ENCODE results near the gene HAAO. TPM values are rescaled to one million over a fixed set of nuclear protein-coding genes. Genes with fewer than 3 reads are reported as not detected.
"Not testable (repeated sequence)": the region's sequence is repeated elsewhere in the genome, so short reads cannot be mapped to it uniquely, and the experiment has no call there.

The HAAO gene
- not detected in 2 replicates for polyA plus RNA-seq (2014; cell fraction: cytosol; rRNA removed)
- not detected in 2 replicates for polyA plus RNA-seq (2014; cell fraction: nucleus; rRNA removed)

GRCh38 chr2:42792583-42793333 lies at the start of gene HAAO:
Gene HAAO (minus strand): TSS chr2:42792583. CDS start chr2:42792536, 47 bp downstream.
- no peak for DNase-seq (ENCODE audit: low spot score)

DNA sequence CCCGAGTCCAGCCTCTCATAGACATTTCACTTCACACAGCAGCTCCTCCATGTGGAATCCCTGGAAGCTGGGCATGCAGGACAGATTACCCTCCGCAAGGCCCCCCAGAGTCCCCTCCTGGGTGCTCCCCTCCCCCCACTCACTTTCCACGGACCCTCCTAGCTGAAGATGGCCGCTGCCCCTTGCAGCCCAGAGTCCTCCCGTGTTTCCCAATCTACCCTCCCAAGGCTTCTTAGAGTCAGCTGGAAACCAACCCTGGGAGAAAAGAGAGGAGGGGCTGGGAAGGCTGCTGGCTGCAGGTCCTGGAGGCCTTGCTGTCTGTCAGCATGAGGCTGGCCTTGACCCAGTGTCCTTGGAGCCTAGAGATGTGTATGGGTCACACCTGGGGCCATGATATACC lies 49.0 kb upstream of the HAAO start:
- DNase-seq (ENCODE audit: low spot score), result no peak

GRCh38 chr2:42840760-42841159 lies 48.4 kb upstream of the HAAO start:
- DNase-seq (ENCODE audit: low spot score), result no peak

DNA sequence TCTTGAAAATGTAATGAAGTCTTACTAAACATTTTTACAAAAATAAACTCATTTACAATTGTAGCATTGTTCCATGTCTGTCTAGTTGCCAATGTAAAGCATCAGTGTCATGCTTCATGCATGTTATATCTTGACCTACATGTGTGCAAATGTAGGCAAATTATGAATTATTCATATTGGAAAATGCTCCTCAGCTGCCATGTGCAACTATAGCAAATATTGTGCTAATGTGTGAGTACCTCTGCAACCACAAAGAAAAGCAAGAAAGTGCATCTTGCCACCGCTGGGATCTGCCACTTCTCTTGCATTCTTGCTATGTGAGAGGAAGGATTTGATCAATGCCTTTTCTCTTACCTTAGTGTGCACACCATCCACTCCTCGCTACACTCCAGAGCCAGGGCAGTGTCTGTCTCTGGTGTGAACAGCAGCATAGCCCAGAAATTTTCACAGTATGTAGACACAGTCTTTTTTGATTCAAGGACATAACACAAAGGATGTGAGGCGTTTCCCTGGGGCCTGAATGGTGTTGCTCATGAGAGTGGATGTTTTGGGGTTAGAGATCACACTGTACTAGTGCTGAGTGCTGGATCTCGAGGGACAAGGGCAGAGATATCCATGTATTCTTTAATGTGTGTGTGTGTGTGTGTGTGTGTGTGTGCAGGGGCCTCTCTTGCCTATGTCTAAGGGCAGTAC lies 47.6 kb upstream of the HAAO start:
- DNase-seq (ENCODE audit: low spot score), result no peak

- DNase-seq (ENCODE audit: low spot score), result no peak
Measured at GRCh38 chr2:42838133-42838532, 45.8 kb upstream of the HAAO start.

- DNase-seq (ENCODE audit: low spot score), result no peak
Measured at GRCh38 chr2:42835577-42836371, 43.4 kb upstream of the HAAO start.

DNA sequence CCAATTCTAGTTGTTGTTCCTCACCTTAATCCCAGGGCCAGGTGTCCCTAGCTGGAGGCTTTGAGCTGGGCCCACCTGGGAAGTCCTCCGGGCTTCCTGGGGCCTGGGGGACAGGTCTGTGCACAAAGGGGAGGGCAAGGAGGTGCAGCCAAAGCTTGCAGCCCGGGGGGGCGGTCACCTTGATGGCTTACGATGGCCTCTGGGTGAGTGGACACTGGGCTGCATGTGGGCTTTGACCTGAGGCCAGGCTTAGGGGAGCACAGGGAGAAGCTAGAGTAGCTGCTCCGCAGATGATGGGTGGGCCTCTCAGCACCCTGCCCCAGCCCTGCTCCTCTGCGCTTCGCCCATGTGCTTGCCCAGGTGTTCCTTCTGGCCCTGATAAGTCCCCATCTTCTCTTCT lies 41.8 kb upstream of the HAAO start:
- DNase-seq (ENCODE audit: low spot score), result no peak

- no peak for DNase-seq (ENCODE audit: low spot score)
Measured at GRCh38 chr2:42832289-42832634, 39.9 kb upstream of the HAAO start.

DNA sequence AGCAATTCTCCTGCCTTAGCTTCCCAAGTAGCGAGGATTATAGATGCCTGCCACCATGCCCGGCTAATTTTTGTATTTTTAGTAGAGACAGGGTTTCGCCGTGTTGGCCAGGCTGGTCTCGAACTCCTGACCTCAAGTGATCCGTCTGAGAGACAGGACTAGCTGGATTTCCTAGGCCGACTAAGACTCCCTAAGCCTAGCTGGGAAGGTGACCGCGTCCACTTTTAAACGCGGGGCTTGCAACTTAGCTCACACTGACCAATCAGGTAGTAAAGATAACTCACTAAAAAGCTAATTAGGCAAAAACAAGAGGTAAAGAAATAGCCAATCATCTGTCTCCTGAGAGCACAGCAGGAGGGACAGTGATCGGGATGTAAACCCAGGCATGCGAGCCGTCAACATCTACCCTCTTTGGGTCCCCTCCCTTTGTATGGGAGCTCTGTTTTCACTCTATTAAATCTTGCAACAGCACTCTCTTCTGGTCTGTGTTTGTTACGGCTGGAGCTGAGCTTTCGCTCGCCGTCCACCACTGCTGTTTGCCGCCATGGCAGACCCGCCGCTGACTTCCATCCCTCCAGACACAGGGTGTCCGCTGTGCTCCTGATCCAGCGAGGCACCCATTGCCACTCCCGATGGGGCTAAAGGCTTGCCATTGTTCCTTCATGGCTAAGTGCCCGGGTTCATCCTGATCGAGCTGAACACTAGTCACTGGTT lies 39.3 kb upstream of the HAAO start:
- DNase-seq (ENCODE audit: low spot score), result not testable (repeated sequence)

- DNase-seq (ENCODE audit: low spot score), result no peak
Measured at GRCh38 chr2:42830922-42831574, 38.7 kb upstream of the HAAO start.

GRCh38 chr2:42829671-42830440 lies 37.5 kb upstream of the HAAO start:
- DNase-seq (ENCODE audit: low spot score), result no peak

DNA sequence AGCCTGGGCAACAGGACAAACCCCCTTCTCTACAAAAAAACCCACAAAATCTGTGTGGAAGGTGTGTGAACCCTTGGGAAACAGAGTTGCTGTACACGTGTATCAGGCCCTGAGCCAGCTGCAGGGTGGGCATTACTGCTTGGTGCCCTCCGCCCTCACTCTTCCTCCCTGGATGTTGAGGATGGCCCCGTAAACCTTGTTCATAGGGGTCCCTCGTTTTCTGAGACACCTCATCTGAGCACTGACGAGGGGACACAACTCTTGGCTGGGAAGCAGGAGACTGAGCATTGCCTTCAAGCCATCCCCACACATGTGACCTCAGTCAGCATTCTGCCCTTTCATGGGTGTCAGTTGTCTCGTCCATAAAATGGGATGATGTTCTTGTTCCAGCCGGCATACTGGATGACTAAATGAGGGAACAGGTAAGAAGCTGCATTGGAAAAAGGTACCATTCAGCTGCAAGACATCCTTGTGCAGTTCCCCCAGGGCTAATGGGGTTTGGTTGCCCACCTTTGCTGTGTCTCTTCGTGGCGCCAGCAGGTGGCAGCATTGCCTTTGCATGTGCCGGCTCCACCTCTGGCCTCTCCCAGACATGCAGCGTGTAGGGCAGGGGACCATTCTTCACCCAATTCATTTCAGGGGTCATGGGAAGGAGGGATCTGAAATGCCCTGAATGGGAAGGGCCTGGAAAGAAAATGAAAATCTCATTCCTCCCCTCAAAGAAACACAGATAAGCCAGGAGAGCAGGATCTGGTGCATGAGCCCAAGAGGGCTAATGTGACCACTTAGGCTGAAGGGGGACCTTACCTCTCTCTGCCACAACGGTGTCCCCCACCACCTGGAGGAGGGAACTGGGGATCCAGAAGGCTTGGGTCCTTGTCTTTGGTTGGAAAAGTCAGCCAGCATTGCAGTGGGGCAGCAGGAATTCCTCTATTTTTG lies 36.4 kb upstream of the HAAO start:
- DNase-seq (ENCODE audit: low spot score), result peak; percentile 81

DNA sequence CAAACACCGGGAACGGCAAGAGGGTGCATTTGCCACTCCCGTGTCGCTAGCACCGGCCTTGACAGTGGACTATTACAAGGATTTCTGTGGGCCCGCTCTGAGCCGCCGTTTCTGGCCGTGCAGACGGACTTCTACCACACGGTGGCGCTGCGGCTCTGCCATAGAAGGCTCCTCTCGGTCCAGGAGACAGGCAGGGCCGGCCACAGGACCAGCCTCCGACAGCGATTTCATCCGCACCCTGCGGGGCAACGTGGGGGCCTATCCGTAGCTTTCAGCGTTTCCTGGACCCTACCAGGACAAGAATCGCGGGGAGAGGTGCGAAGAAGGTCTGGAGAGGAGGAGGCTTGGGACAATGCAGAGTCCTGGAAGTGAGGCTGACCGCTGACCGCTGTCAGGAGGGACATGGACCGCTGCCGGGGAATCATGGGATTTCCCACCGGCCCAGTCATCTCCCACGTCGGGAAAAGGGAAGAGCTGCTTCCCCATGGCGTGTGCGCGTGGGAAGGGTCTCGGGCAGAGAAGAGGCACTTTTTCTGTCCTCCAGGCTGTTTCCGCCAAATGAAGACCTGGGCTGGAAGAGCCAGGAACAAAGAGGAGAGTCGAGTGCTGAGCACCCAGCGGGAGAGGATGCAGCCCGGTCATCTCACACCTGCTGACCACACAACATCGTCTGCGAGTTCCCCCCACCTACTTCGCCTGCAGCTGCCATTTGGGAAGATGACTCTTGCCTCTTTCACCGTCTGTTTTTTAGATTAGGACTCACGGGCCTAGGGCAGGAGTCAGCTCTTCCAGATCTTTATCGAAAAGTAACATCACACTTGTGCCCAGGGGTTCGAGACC lies 35.5 kb upstream of the HAAO start:
- DNase-seq (ENCODE audit: low spot score), result peak; percentile 88

DNA sequence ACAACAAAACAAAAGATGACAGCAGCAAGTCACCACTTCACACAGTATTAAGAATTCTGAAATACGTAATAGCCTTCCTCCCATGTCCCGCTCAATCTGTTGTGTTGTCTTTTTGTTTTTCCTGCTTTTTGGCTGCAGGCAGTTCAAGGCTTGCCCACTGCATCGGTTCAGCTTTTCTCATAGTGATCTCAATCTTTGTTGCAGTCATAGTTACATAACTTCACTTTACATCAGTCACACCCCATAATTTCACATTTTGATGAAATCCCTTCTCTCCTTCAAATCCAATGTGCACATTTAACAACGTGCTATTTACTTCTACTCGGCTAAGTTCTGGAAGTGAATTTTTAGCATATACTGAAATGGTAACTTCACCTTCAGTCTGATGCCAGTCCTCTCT lies 33.8 kb upstream of the HAAO start:
- DNase-seq (ENCODE audit: low spot score), result no peak

DNA sequence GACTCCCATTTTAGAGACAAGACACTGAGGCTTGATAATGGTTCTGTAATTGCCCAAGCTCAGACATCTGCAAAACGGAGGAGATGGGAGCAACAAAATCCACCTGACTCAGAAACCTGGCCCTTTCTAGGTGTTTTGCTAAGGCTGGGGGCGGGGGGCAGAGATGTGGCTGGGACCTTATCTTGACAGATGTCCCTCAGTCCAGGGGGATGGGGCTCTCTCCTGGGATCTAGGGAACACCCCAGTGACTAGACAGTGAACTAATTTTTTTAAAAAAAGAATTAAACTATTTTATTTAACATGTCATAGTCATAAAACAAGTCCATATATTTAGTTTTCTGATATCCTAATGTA lies 32.0 kb upstream of the HAAO start:
- no peak for DNase-seq (ENCODE audit: low spot score)

GRCh38 chr2:42823744-42824453 lies 31.5 kb upstream of the HAAO start:
- no peak for DNase-seq (ENCODE audit: low spot score)

- DNase-seq (ENCODE audit: low spot score), result no peak
Measured at GRCh38 chr2:42819160-42819559, 26.8 kb upstream of the HAAO start.

DNA sequence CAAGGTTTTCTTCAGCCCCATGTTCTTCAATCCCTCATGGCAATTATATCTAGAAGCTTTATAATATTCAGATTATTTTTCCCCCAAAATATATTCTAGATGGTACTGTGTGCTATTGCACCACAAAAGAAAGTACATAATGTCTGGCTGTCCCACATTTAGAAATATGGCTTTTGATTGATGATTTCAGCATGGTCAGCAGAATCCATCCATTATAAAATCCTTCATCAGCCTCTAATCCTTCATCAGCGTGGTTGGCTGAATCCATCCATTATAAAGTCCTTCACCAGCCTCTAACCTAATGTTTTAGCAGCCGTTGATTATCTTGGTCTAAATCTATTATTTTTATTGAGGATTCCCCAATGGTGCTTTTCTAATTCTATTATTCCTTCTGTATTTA lies 23.3 kb upstream of the HAAO start:
- DNase-seq (ENCODE audit: low spot score), result no peak
